A549 treated with dexamethasone at 1 μM for 4 hours (cell line): ENCODE measurements around the gene PTGER4. TPM values are rescaled to one million over a fixed set of nuclear protein-coding genes. Genes with fewer than 3 reads are reported as not detected.

Experiments used
- total RNA-seq: library from RNA; stranded (reverse); fragments of 200-300 nt; extraction: Qiagen RNA extraction; gene quantifications from 5 replicates; pipeline ENCODE4 v1.2.3, GENCODE V29; 2022

Gene PTGER4
- total RNA-seq, result 5.3 to 9.1 TPM (median 7.7 TPM) in 5 replicates

DNA sequence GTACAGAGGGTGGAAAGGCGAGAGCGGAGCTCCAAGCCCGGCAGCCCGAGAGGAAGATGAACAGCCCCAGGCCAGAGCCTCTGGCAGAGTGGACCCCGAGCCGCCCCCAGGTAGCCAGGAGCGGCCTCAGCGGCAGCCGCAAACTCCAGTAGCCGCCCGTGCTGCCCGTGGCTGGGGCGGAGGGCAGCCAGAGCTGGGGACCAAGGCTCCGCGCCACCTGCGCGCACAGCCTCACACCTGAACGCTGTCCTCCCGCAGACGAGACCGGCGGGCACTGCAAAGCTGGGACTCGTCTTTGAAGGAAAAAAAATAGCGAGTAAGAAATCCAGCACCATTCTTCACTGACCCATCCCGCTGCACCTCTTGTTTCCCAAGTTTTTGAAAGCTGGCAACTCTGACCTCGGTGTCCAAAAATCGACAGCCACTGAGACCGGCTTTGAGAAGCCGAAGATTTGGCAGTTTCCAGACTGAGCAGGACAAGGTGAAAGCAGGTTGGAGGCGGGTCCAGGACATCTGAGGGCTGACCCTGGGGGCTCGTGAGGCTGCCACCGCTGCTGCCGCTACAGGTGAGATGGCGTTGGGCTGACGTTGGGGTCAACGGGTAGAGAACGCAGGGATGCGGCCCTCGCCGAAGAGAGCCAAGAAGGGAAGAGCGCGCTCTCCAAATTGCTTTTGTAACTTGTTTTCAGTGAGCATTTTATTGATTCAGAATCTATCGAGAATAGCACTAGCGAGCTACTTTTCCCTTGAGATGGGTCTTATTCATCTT lies at the start of gene PTGER4:
PTGER4 (plus strand) TSS at position 3 of the 769 bp plus-strand sequence. CDS start 1,079 bp downstream, outside the sequence.

Other genes with a start within 250 kb of the PTGER4 start
- 8.2 to 13.9 TPM (median 11.9 TPM) in 5 replicates for gene TTC33, start 76.0 kb downstream of the PTGER4 start, total RNA-seq
- 34.4 to 55.1 TPM (median 52.5 TPM) in 5 replicates for gene PRKAA1, start 118.5 kb downstream of the PTGER4 start, total RNA-seq
- 2,503 to 3,426 TPM (median 2,562 TPM) in 5 replicates for gene RPL37, start 155.3 kb downstream of the PTGER4 start, total RNA-seq
- gene CARD6, start 161.5 kb downstream of the PTGER4 start, total RNA-seq, result 2.3 to 3.2 TPM (median 2.6 TPM) in 5 replicates
- not detected in 5 replicates for gene C7, start 229.6 kb downstream of the PTGER4 start, total RNA-seq